ENCODE results near the gene SET. TPM values are rescaled to one million over a fixed set of nuclear protein-coding genes. Genes with fewer than 3 reads are reported as not detected.

Gene SET
- total RNA-seq, 2 experiments from 2014 or later, result 598 to 701 TPM

- CTCF ChIA-PET (ENCODE audit: unreplicated experiment), result no interaction called here
Observed at GRCh38 chr9:128714586-128715435, 25.8 kb downstream of the SET start.

GRCh38 chr9:128715436-128715750 lies 26.4 kb downstream of the SET start:
- Histone ChIP-seq H3K79me2 (ENCODE audit: insufficient read depth, low read depth, low read length) (no peaks in the 10 kb centered on the region), H3K4me3 (ENCODE audit: low read depth, low read length, poor library complexity, severe bottlenecking) (no peak overlapping the region), H2AFZ (ENCODE audit: low read length) (no peak overlapping the region), H4K20me1 (ENCODE audit: insufficient read depth, low read length) (no peaks in the 10 kb centered on the region), H3K36me3 (ENCODE audit: insufficient read depth, low read length) (no peaks in the 10 kb centered on the region), H3K4me1 (ENCODE audit: insufficient read depth, low read length, poor library complexity, severe bottlenecking) (no peaks in the 10 kb centered on the region), H3K4me2 (ENCODE audit: low read length) (no peak overlapping the region), H3K9me2 (ENCODE audit: insufficient read depth, low read length) (no peaks in the 10 kb centered on the region), H3K27ac (ENCODE audit: low read depth, low read length, poor library complexity, severe bottlenecking) (no peak overlapping the region), H3K9me3 (ENCODE audit: low read length) (no peaks in the 10 kb centered on the region)
- no peak for DNase-seq (ENCODE audit: low spot score)
- CTCF ChIA-PET (ENCODE audit: unreplicated experiment), result no interaction called here
- POLR2A ChIA-PET, result interaction anchor here (1.7 kb wide), 1 partner anchor 10 kb away, joined by 8 read pairs; no protein-coding TSS in a partner anchor
- intact Hi-C loops (cut with micrococcal nuclease; ENCODE audit: unreplicated experiment), result no loop called here
- no TSS peak for BruUV-seq (replicated peaks)
- no peak for TF ChIP-seq EZH2phosphoT487 (IDR thresholded peaks at IDR 0.05; ENCODE audit: borderline replicate concordance, low read depth, low read length)
- no peak for TF ChIP-seq CTCF (conservative IDR thresholded peaks at IDR 0.05; ENCODE audit: low read length)

More at GRCh38 chr9:128714586-128715435, 25.8 kb downstream of the SET start:
- Histone ChIP-seq H3K4me3 (ENCODE audit: low read depth, low read length, poor library complexity, severe bottlenecking) (no peak overlapping the region), H3K79me2 (ENCODE audit: insufficient read depth, low read depth, low read length) (no peaks in the 10 kb centered on the region), H3K4me1 (ENCODE audit: insufficient read depth, low read length, poor library complexity, severe bottlenecking) (no peaks in the 10 kb centered on the region), H2AFZ (ENCODE audit: low read length) (no peak overlapping the region), H3K27ac (ENCODE audit: low read depth, low read length, poor library complexity, severe bottlenecking) (no peak overlapping the region), H3K9me3 (ENCODE audit: low read length) (no peaks in the 10 kb centered on the region), H3K36me3 (ENCODE audit: insufficient read depth, low read length) (no peaks in the 10 kb centered on the region), H3K4me2 (ENCODE audit: low read length) (no peak overlapping the region), H4K20me1 (ENCODE audit: insufficient read depth, low read length) (no peaks in the 10 kb centered on the region), H3K9me2 (ENCODE audit: insufficient read depth, low read length) (no peaks in the 10 kb centered on the region)
- intact Hi-C loops (cut with micrococcal nuclease; ENCODE audit: unreplicated experiment), result no loop called here
- BruUV-seq (replicated peaks), result no TSS peak
- TF ChIP-seq CTCF (conservative IDR thresholded peaks at IDR 0.05; ENCODE audit: low read length) (no peak), EZH2phosphoT487 (IDR thresholded peaks at IDR 0.05; ENCODE audit: borderline replicate concordance, low read depth, low read length) (no peak)
- DNase-seq (ENCODE audit: low spot score), result no peak
- POLR2A ChIA-PET, result interaction anchor here (1.7 kb wide), 1 partner anchor 10 kb away, joined by 8 read pairs; no protein-coding TSS in a partner anchor

Measured in OCI-LY7 (cell line).